Subcutaneous preadipocyte (primary cell): ENCODE measurements around the gene OR5D16. TPM values are rescaled to one million over a fixed set of nuclear protein-coding genes. Genes with fewer than 3 reads are reported as not detected.

Experiments used
- small RNA-seq: library from RNA; depleted of rRNA; stranded (forward); fragments of <200 nt; gene quantifications from one replicate; pipeline ENCODE3, GENCODE V24; 2012
- total RNA-seq: library from RNA; depleted of rRNA; stranded (reverse); fragments of >200 nt; gene quantifications from 2 replicates; pipeline ENCODE4 v1.2.3, GENCODE V29; 2012

The OR5D16 gene
- total RNA-seq, result not detected in 2 replicates

GRCh38 chr11:55838452-55838851 is at the start of gene OR5D16:
OR5D16 (plus strand) TSS chr11:55838752; CDS start chr11:55838752, 0 bp downstream.

GRCh38 chr11:55795256-55795655 is 43.3 kb upstream of the OR5D16 start, which contains the start of gene OR5D14:
OR5D14 (plus strand) TSS chr11:55795556; CDS start chr11:55795556, 0 bp downstream.

GRCh38 chr11:55811067-55811466 is 27.5 kb upstream of the OR5D16 start, which contains the start of gene OR5L1:
OR5L1 (plus strand) TSS chr11:55811367; CDS start chr11:55811467, 100 bp downstream.

GRCh38 chr11:55819330-55819729 is 19.2 kb upstream of the OR5D16 start, which contains the start of gene OR5D18:
OR5D18 (plus strand) TSS chr11:55819630; CDS start chr11:55819630, 0 bp downstream.

GRCh38 chr11:55826919-55827318 is 11.6 kb upstream of the OR5D16 start, which contains the start of gene OR5L2:
OR5L2 (plus strand) TSS chr11:55827219; CDS start chr11:55827219, 0 bp downstream.

GRCh38 chr11:55882997-55883396 is 44.4 kb downstream of the OR5D16 start, which contains the start of gene TRIM51:
TRIM51 (plus strand) TSS chr11:55883297; CDS start chr11:55885429, 2,132 bp downstream.

Small RNA genes lying within 50 kb of the gene (small RNA-seq; reads per million reads assigned to genes)
- gene AC036111.3, result not detected

Other genes with a start within 250 kb of the OR5D16 start
- gene OR4C11, start 231.1 kb upstream of the OR5D16 start, total RNA-seq, result not detected in 2 replicates
- not detected in 2 replicates for gene OR4P4, start 203.6 kb upstream of the OR5D16 start, total RNA-seq
- not detected in 2 replicates for gene OR4S2, start 190.4 kb upstream of the OR5D16 start, total RNA-seq
- not detected in 2 replicates for gene OR4C6, start 176.6 kb upstream of the OR5D16 start, total RNA-seq
- not detected in 2 replicates for gene OR5D13, start 65.3 kb upstream of the OR5D16 start, total RNA-seq
- gene OR5D14, start 43.2 kb upstream of the OR5D16 start, total RNA-seq, result not detected in 2 replicates
- not detected in 2 replicates for gene OR5L1, start 27.4 kb upstream of the OR5D16 start, total RNA-seq
- not detected in 2 replicates for gene OR5D18, start 19.1 kb upstream of the OR5D16 start, total RNA-seq
- not detected in 2 replicates for gene OR5L2, start 11.5 kb upstream of the OR5D16 start, total RNA-seq
- not detected in 2 replicates for gene TRIM51, start 44.5 kb downstream of the OR5D16 start, total RNA-seq
- not detected in 2 replicates for gene OR5W2, start 75.8 kb downstream of the OR5D16 start, total RNA-seq
- gene OR5I1, start 97.6 kb downstream of the OR5D16 start, total RNA-seq, result not detected in 2 replicates
- gene OR10AG1, start 131.2 kb downstream of the OR5D16 start, total RNA-seq, result not detected in 2 replicates
- gene OR5F1, start 155.9 kb downstream of the OR5D16 start, total RNA-seq, result not detected in 2 replicates
- gene OR5AS1, start 188.9 kb downstream of the OR5D16 start, total RNA-seq, result not detected in 2 replicates